K562 (cell line): ENCODE data around the gene CABP2. TPM values are rescaled to one million over a fixed set of nuclear protein-coding genes. Genes with fewer than 3 reads are reported as not detected.

Experiments used
- ASH1L ChIP-seq: fragments of 450-650 bp; IDR thresholded peaks from 2 replicates; pipeline ENCODE4 v1.6.1; 2018; ENCODE audit warnings: borderline replicate concordance, mild to moderate bottlenecking, low read depth; ENCODE audit not compliant: partially characterized antibody
- BRF2 ChIP-seq: IDR thresholded peaks from 3 replicates; pipeline ENCODE4 v1.6.1; 2011; ENCODE audit warnings: borderline replicate concordance, mild to moderate bottlenecking; ENCODE audit not compliant: insufficient read length, insufficient read depth
- E2F3 ChIP-seq: fragments of 250-450 bp; sonication (Bioruptor Pico); IDR thresholded peaks from 2 replicates; pipeline ENCODE4 v1.4.0; 2020; ENCODE audit warnings: mild to moderate bottlenecking
- ETV6 ChIP-seq, 3 experiments: fragments of 150-350 bp in 1 of 3; sonication (generic) in 1 of 3; formaldehyde crosslinking in 1 of 3; IDR thresholded peaks; 2 replicates each; pipeline versions ENCODE4 v1.6.1 to v1.8.0; 2014 to 2022; ENCODE audit warnings: borderline replicate concordance in 2 of 3, low read depth in 2 of 3, antibody characterized with exemption in 1 of 3, low read length in 1 of 3, mild to moderate bottlenecking in 1 of 3, missing genetic modification reagents in 1 of 3
- FOXA3 ChIP-seq, 2 experiments: fragments of 450-650 bp in 1 of 2; sonication (generic) in 1 of 2; formaldehyde crosslinking; IDR thresholded peaks in 1 of 2; conservative IDR thresholded peaks in 1 of 2; 2 replicates each; pipeline versions ENCODE4 v1.4.0 to v1.8.0; 2020 to 2022; ENCODE audit warnings: mild to moderate bottlenecking in 2 of 2, missing genetic modification reagents in 1 of 2
- GTF2F1 ChIP-seq: IDR thresholded peaks from 2 replicates; pipeline ENCODE4 v1.6.1; 2011; ENCODE audit warnings: low read depth, low read length, improper control_type of control experiment
- HDAC6 ChIP-seq: IDR thresholded peaks from 2 replicates; pipeline ENCODE4 v1.6.1; 2012; ENCODE audit warnings: low read depth, mild to moderate bottlenecking, control low read depth, inconsistent platforms, low read length, moderate library complexity
- KDM1A ChIP-seq, 2 experiments: fragments of 450-650 bp; IDR thresholded peaks; 2 replicates each; pipeline ENCODE4 v1.6.1; 2016; ENCODE audit warnings: mild to moderate bottlenecking in 2 of 2
- KDM4B ChIP-seq, 2 experiments: fragments of 450-650 bp in 1 of 2; sonication (generic) in 1 of 2; IDR thresholded peaks; 2 replicates each; pipeline ENCODE4 v1.6.1; 2016 to 2017; ENCODE audit warnings: borderline replicate concordance in 2 of 2, antibody characterized with exemption in 1 of 2, low read depth in 1 of 2, mild to moderate bottlenecking in 1 of 2
- MYC ChIP-seq, 2 experiments: fragments of 250-450 bp in 1 of 2; sonication (Bioruptor Pico) in 1 of 2; IDR thresholded peaks; 2 replicates each; pipeline versions ENCODE4 v1.5.1 to v1.6.1; 2012 to 2021; ENCODE audit warnings: low read depth in 2 of 2, borderline replicate concordance in 1 of 2, improper control_type of control experiment in 1 of 2, low read length in 1 of 2, mild to moderate bottlenecking in 1 of 2, moderate library complexity in 1 of 2
- PHF8 ChIP-seq: fragments of 200-600 bp; sonication (generic); IDR thresholded peaks from 2 replicates; pipeline ENCODE4 v1.6.1; 2012; ENCODE audit warnings: mixed run types, mild to moderate bottlenecking, inconsistent platforms, low read length, moderate library complexity, borderline replicate concordance
- STAT5A ChIP-seq: IDR thresholded peaks from 2 replicates; pipeline ENCODE4 v1.6.1; 2012; ENCODE audit warnings: low read length, inconsistent platforms, borderline replicate concordance
- WHSC1 ChIP-seq: IDR thresholded peaks from one replicate; pipeline ENCODE4 v1.6.1; 2012; ENCODE audit warnings: low read length, control low read depth, inconsistent platforms
- polyA plus RNA-seq, 8 experiments: library from polyadenylated mRNA; depleted of rRNA in 4 of 8; stranded (reverse) in 5 of 8; unstranded in 3 of 8; fragments of >200 nt; fragmentation: Nextera tagmentation in 2 of 8; fragmentation: Illumina TruSeq in 1 of 8; extraction: Ambion mirVana in 2 of 8; extraction: Trizol in 1 of 8; gene quantifications; 2 replicates each; pipeline versions ENCODE4 v1.2.1 to v1.2.3, GENCODE V29; 2011 to 2014; ENCODE audit warnings: inconsistent platforms in 1 of 8, missing spikeins in 1 of 8
- total RNA-seq, 7 experiments: library from RNA; depleted of rRNA in 6 of 7; stranded (reverse); fragments of >200 nt in 6 of 7; fragmentation: Illumina TruSeq in 2 of 7; extraction: Trizol in 2 of 7; gene quantifications; 2 replicates each; pipeline versions ENCODE4 v1.2.1 to v1.2.3, GENCODE V29; 2011 to 2021; ENCODE audit warnings: low replicate concordance in 1 of 7
- TF ChIP-seq, protein P1 (sequence below): fragments of 450-650 bp; formaldehyde crosslinking; IDR thresholded peaks from 2 replicates; pipeline ENCODE4 v1.4.0; 2022; ENCODE audit warnings: mild to moderate bottlenecking, moderate library complexity
- TF ChIP-seq, protein P2 (sequence below): fragments of 200-800 bp; sonication (Bioruptor generic); IDR thresholded peaks from 2 replicates; pipeline ENCODE4 v1.6.1; 2016; ENCODE audit warnings: missing genetic modification characterization, missing compliant biosample characterization

The CABP2 gene
- total and polyA plus RNA-seq, 9 of the 15 experiments (the other 6 are each of a cell fraction or from before 2014, with no cell fraction given), result not detected

DNA sequence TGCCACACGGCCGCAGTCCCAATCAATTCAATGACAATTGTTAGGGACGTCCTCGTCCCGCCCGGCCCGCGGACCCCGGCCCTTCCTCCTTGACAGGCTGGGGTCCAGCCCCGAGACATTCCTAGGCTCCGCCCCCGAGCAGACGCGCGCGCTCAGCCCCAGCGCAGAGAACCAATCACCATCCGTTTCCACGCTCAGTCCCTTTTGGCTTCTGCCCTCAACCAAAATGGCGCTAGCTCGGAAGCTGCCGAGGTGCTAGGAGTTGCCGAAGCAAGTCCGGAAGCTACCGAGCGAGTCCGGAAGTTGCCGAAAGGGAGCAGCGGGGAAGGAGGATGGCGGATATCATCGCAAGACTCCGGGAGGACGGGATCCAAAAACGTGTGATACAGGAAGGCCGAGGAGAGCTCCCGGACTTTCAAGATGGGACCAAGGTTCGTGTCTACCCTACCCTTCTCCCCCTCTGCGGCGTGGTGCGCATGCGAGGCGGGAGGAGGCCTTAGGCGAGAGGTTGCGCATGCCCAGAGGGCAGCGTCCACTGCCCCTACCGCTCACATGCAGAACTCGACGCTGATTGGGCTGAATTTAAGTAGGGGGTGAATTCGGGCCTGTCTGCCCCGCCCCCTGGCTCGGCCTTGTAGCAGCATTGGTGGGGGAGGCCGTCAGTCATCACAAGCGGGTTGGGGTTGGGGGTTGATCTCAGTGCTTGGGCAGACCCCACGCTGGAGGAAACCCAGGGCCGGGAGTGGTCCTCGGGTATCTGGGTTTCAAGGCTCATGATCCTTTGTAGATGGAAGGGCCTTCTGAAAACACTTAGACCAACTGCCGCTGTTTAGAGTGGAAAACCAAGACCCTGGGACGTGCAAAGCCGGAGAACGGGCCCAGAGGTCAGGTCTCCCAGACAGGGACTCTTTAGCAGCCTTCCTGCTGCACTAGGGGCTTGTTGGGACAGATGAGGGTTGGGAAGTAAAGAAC, 40.1 kb downstream of the CABP2 start, which contains the start of gene AIP (continued):
- peak in 1 of 2 experiments; percentile 96; a peak in 2 of 4 replicates for TF ChIP-seq FOXA3 (CRISPR knock-in tag; conservative IDR thresholded peaks at IDR 0.05 in 1 of 2, IDR thresholded peaks at IDR 0.05 in 1 of 2)
- TF ChIP-seq, protein P1, sequence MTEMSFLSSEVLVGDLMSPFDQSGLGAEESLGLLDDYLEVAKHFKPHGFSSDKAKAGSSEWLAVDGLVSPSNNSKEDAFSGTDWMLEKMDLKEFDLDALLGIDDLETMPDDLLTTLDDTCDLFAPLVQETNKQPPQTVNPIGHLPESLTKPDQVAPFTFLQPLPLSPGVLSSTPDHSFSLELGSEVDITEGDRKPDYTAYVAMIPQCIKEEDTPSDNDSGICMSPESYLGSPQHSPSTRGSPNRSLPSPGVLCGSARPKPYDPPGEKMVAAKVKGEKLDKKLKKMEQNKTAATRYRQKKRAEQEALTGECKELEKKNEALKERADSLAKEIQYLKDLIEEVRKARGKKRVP (CRISPR knock-in tag), result no peak
- peak; percentile 80; the same call in 1 of the 2 replicates for TF ChIP-seq E2F3 (CRISPR knock-in tag)
- TF ChIP-seq KDM1A (IDR thresholded peaks at IDR 0.05), result no peak
- TF ChIP-seq ETV6 (IDR thresholded peaks at IDR 0.05; ENCODE audit: borderline replicate concordance in 1 of 2, low read depth in 2 of 2, low read length in 1 of 2), result no peak
- peak; percentile 97; the same call in 1 of the 2 replicates for TF ChIP-seq ETV6 (CRISPR knock-in tag; IDR thresholded peaks at IDR 0.05; ENCODE audit: borderline replicate concordance)
- 0 out of 2 replicates have a peak, but pooled peaks have one; percentile 40 for TF ChIP-seq GTF2F1
- no peak for TF ChIP-seq WHSC1
- TF ChIP-seq MYC (IDR thresholded peaks at IDR 0.05; ENCODE audit: low read depth, low read length), result peak; percentile 21; the same call in 1 of the 2 replicates
- no peak for TF ChIP-seq MYC (CRISPR knock-in tag; IDR thresholded peaks at IDR 0.05; ENCODE audit: borderline replicate concordance, low read depth)
- TF ChIP-seq KDM4B (IDR thresholded peaks at IDR 0.05; ENCODE audit: borderline replicate concordance in 2 of 2, low read depth in 1 of 2), result no peak; a peak in 1 of 4 replicates
- peak; percentile 71 for TF ChIP-seq ASH1L
- TF ChIP-seq BRF2, result no peak
- TF ChIP-seq HDAC6, result no peak
- TF ChIP-seq, protein P2, sequence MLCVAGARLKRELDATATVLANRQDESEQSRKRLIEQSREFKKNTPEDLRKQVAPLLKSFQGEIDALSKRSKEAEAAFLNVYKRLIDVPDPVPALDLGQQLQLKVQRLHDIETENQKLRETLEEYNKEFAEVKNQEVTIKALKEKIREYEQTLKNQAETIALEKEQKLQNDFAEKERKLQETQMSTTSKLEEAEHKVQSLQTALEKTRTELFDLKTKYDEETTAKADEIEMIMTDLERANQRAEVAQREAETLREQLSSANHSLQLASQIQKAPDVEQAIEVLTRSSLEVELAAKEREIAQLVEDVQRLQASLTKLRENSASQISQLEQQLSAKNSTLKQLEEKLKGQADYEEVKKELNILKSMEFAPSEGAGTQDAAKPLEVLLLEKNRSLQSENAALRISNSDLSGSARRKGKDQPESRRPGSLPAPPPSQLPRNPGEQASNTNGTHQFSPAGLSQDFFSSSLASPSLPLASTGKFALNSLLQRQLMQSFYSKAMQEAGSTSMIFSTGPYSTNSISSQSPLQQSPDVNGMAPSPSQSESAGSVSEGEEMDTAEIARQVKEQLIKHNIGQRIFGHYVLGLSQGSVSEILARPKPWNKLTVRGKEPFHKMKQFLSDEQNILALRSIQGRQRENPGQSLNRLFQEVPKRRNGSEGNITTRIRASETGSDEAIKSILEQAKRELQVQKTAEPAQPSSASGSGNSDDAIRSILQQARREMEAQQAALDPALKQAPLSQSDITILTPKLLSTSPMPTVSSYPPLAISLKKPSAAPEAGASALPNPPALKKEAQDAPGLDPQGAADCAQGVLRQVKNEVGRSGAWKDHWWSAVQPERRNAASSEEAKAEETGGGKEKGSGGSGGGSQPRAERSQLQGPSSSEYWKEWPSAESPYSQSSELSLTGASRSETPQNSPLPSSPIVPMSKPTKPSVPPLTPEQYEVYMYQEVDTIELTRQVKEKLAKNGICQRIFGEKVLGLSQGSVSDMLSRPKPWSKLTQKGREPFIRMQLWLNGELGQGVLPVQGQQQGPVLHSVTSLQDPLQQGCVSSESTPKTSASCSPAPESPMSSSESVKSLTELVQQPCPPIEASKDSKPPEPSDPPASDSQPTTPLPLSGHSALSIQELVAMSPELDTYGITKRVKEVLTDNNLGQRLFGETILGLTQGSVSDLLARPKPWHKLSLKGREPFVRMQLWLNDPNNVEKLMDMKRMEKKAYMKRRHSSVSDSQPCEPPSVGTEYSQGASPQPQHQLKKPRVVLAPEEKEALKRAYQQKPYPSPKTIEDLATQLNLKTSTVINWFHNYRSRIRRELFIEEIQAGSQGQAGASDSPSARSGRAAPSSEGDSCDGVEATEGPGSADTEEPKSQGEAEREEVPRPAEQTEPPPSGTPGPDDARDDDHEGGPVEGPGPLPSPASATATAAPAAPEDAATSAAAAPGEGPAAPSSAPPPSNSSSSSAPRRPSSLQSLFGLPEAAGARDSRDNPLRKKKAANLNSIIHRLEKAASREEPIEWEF (CRISPR knock-in tag), result no peak
- TF ChIP-seq STAT5A, result no peak
- peak; percentile 70; the same call in 1 of the 2 replicates for TF ChIP-seq PHF8
